ENCODE measurements around the gene FAM53B.

- TF ChIP-seq GATA2 (IDR thresholded peaks at IDR 0.05; ENCODE audit: low read depth, low read length) (no peak), GATA3 (IDR thresholded peaks at IDR 0.05; ENCODE audit: low read depth, low read length) (no peak)
These were observed 104.5 kb downstream of the FAM53B start for GRCh38 chr10:124639646-124640045.

All from SH-SY5Y (cell line).